ENCODE measurements around the gene SECISBP2. TPM values are rescaled to one million over a fixed set of nuclear protein-coding genes. Genes with fewer than 3 reads are reported as not detected.

The SECISBP2 gene
- polyA plus RNA-seq, 1 experiment: 14.3 TPM

GRCh38 chr9:89328064-89328463, 9.8 kb downstream of the SECISBP2 start:
- ChIA-PET CTCF (no interaction called here), POLR2A (no interaction called here)
- TF ChIP-seq, protein P1, sequence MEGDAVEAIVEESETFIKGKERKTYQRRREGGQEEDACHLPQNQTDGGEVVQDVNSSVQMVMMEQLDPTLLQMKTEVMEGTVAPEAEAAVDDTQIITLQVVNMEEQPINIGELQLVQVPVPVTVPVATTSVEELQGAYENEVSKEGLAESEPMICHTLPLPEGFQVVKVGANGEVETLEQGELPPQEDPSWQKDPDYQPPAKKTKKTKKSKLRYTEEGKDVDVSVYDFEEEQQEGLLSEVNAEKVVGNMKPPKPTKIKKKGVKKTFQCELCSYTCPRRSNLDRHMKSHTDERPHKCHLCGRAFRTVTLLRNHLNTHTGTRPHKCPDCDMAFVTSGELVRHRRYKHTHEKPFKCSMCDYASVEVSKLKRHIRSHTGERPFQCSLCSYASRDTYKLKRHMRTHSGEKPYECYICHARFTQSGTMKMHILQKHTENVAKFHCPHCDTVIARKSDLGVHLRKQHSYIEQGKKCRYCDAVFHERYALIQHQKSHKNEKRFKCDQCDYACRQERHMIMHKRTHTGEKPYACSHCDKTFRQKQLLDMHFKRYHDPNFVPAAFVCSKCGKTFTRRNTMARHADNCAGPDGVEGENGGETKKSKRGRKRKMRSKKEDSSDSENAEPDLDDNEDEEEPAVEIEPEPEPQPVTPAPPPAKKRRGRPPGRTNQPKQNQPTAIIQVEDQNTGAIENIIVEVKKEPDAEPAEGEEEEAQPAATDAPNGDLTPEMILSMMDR (IDR thresholded peaks at IDR 0.05; ENCODE audit: insufficient read depth, low read depth, low read length): no peak
- DNase-seq (ENCODE audit: low read depth): no peak
- Histone ChIP-seq H3K27me3 (ENCODE audit: control insufficient read depth, insufficient read depth, low read length) (no peaks in the 10 kb centered on the region), H3K36me3 (ENCODE audit: control insufficient read depth, insufficient read depth, low read length) (peaks cover 10% of the 10 kb centered on the region), H3K4me3 (ENCODE audit: low read depth, low read length) (no peak overlapping the region)

DNA sequence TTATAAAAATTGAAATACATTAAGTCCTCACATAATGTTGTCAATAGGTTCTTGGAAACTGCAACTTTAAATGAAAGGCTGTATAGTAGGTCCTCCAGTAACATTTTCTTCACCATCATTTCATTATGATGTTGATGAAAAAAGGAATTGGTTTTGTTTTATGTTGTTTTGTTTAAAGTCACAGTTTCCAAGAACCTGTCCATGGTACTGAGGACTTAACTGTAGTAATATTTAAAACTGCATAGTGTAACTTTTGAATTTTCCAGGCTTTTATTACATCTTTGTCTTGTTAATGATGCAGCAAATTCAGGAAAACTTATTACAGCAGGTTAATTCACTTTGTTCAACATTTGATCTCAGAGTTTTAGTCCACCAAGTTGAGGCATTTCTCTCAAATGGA, 11.6 kb downstream of the SECISBP2 start:
- ChIA-PET CTCF (interaction anchor here (1.1 kb wide), 1 partner anchor 10 kb away, joined by 4 read pairs; no protein-coding TSS in a partner anchor), POLR2A (no interaction called here)
- TF ChIP-seq, protein P1 (IDR thresholded peaks at IDR 0.05; ENCODE audit: insufficient read depth, low read depth, low read length): no peak
- no peak for DNase-seq (ENCODE audit: low read depth)
- no peak overlapping the region for H3K4me3 ChIP-seq (ENCODE audit: low read depth, low read length)
- H3K27me3 ChIP-seq (ENCODE audit: control insufficient read depth, insufficient read depth, low read length): no peaks in the 10 kb centered on the region
- H3K36me3 ChIP-seq (ENCODE audit: control insufficient read depth, insufficient read depth, low read length): peaks cover 11% of the 10 kb centered on the region

GRCh38 chr9:89330513-89330912, 12.2 kb downstream of the SECISBP2 start:
- CTCF ChIA-PET: no interaction called here
- DNase-seq (ENCODE audit: low read depth): no peak
- H3K4me3 ChIP-seq (ENCODE audit: low read depth, low read length): no peak overlapping the region
- POLR2A ChIA-PET: no interaction called here
- TF ChIP-seq, protein P1 (IDR thresholded peaks at IDR 0.05; ENCODE audit: insufficient read depth, low read depth, low read length): no peak
- peaks cover 12% of the 10 kb centered on the region for H3K36me3 ChIP-seq (ENCODE audit: control insufficient read depth, insufficient read depth, low read length)
- no peaks in the 10 kb centered on the region for H3K27me3 ChIP-seq (ENCODE audit: control insufficient read depth, insufficient read depth, low read length)

- TF ChIP-seq, protein P1 (IDR thresholded peaks at IDR 0.05; ENCODE audit: insufficient read depth, low read depth, low read length): no peak
- Histone ChIP-seq H3K4me3 (ENCODE audit: low read depth, low read length) (no peak overlapping the region), H3K36me3 (ENCODE audit: control insufficient read depth, insufficient read depth, low read length) (peaks cover 11% of the 10 kb centered on the region), H3K27me3 (ENCODE audit: control insufficient read depth, insufficient read depth, low read length) (no peaks in the 10 kb centered on the region)
- CTCF ChIA-PET: interaction anchor here (0.8 to 1.0 kb wide), 2 partner anchors 11 to 13 kb away, joined by 4 read pairs; no protein-coding TSS in a partner anchor
- DNase-seq (ENCODE audit: low read depth): no peak
- POLR2A ChIA-PET: no interaction called here
These were observed 21.5 kb downstream of the SECISBP2 start for GRCh38 chr9:89339807-89340206.

GRCh38 chr9:89340332-89340731, 22.0 kb downstream of the SECISBP2 start:
- TF ChIP-seq, protein P1 (IDR thresholded peaks at IDR 0.05; ENCODE audit: insufficient read depth, low read depth, low read length): no peak
- POLR2A ChIA-PET: no interaction called here
- Histone ChIP-seq H3K36me3 (ENCODE audit: control insufficient read depth, insufficient read depth, low read length) (peaks cover 14% of the 10 kb centered on the region), H3K4me3 (ENCODE audit: low read depth, low read length) (no peak overlapping the region), H3K27me3 (ENCODE audit: control insufficient read depth, insufficient read depth, low read length) (no peaks in the 10 kb centered on the region)
- DNase-seq (ENCODE audit: low read depth): no peak
- CTCF ChIA-PET: no interaction called here
